Coronary artery (tissue), 2 donors: ENCODE results near the gene GPR176.

Experiments used
- DNase-seq: peaks from one replicate; pipeline ENCODE4 v3.0.0-alpha.2; 2017; ENCODE audit warnings: low spot score
- H3K27ac ChIP-seq, 2 donors: fragments of 200-600 bp; sonication (generic); one replicate each; pipeline ENCODE4 v1.5.1; 2016 to 2019
- H3K4me3 ChIP-seq: fragments of 200-600 bp; sonication (generic); 2 replicates; pipeline ENCODE4 v1.5.1; 2016; ENCODE audit warnings: mild to moderate bottlenecking, moderate library complexity
- TF ChIP-seq, protein P1 (sequence below): fragments of 200-600 bp; sonication (generic); IDR thresholded peaks from one replicate; pipeline ENCODE4 v1.5.1; 2019; ENCODE audit warnings: antibody characterized with exemption

GPR176 gene

DNA sequence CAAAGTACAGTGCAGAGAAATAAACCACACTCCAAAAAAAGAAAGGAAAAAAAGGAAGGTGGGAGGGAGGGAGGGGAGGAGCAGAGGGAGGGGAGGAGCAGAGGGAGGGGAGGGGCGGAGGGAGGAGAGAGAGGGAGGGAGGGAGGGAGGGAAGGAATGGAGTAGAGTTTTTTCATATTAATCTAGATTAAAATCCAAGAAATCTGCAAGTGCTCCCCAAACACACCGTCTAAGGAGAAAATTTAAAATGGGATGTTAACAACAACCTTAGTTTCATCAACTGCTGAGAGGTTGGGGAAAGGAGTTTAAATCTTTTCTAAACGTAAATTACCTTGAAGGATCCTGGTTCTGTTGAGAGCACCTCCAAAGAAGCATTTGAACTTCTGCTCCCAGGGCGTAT is 144.0 kb downstream of the GPR176 start:
- no peak overlapping the region for H3K27ac ChIP-seq
- no peak for DNase-seq
- no peak overlapping the region for H3K4me3 ChIP-seq
- TF ChIP-seq, protein P1, sequence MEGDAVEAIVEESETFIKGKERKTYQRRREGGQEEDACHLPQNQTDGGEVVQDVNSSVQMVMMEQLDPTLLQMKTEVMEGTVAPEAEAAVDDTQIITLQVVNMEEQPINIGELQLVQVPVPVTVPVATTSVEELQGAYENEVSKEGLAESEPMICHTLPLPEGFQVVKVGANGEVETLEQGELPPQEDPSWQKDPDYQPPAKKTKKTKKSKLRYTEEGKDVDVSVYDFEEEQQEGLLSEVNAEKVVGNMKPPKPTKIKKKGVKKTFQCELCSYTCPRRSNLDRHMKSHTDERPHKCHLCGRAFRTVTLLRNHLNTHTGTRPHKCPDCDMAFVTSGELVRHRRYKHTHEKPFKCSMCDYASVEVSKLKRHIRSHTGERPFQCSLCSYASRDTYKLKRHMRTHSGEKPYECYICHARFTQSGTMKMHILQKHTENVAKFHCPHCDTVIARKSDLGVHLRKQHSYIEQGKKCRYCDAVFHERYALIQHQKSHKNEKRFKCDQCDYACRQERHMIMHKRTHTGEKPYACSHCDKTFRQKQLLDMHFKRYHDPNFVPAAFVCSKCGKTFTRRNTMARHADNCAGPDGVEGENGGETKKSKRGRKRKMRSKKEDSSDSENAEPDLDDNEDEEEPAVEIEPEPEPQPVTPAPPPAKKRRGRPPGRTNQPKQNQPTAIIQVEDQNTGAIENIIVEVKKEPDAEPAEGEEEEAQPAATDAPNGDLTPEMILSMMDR: no peak

DNA sequence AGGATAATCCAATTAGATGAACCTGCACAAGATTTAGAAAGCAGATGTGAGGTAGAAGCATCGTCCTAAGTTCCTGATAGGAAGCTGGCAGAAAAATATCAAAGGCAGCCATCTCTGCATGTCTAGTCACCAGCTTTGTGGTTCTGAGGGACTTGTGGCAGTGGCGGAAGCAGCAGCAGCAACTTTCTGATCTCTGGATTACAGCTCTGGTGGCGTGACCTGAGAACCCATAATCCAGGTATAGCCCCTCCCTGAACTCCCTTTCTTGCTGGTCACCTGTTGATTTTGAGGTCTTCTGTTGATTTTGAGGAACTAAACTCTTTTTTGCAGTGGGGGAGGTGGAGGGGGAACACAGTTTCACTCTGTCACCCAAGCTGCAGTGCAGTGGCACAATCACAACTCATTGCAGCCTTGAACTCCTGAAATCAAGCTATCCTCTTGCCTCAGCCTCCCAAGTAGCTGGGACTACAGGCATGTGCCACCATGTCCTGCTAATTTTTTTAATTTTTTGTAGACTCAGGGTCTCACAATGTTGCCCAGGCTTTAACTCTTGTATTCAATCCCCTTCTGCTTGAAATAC is 145.3 kb downstream of the GPR176 start:
- DNase-seq: no peak
- TF ChIP-seq, protein P1: no peak
- no peak overlapping the region for H3K27ac ChIP-seq
- H3K4me3 ChIP-seq: no peak overlapping the region

DNA sequence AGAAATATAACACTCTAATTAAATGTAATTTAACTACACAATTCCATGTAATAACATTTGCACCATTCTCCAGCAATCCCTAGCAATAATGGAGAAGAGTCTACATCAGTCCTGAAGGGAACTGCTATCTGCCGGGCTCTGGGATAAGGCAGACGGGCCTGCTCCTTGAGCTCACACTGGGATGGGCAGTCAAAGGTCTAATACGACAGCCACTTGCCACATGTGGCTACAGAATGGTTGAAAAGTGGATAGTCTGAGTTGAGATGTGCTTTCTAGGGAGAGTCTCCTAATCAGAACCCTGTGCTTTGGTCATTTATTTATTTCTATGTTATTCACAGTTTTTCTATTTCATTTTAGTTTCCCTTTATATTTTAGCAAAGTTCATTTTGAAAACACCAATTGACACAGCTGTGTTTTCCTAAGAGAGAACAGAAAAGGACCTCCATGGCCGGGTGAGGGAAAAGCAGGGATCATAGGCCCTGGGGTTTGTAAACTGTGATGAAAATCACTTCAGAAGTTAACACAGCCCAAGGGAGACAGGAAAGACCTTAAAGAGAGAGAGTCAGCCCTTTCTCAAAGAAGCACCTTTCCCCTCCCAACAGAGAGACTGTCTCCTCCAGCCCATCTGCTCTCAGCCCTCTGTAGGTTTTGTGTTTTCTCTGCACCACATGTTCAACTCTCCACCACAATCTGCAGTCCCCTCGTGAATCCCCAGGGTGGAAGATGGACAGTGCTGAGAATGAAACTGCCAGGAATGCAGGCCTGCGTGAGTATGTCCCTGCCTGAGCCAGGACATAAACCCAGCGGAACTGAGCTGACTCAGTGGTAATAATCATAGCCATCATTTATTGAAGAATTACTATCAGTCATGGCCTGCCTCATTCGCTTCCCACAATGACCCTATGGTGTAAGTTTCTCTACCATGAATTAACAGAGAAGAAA is 149.0 kb downstream of the GPR176 start:
- TF ChIP-seq, protein P1: no peak
- Histone ChIP-seq H3K27ac (peak overlapping the region; percentile 24 to 48), H3K4me3 (peak overlapping the region; percentile 49)
- DNase-seq: no peak

DNA sequence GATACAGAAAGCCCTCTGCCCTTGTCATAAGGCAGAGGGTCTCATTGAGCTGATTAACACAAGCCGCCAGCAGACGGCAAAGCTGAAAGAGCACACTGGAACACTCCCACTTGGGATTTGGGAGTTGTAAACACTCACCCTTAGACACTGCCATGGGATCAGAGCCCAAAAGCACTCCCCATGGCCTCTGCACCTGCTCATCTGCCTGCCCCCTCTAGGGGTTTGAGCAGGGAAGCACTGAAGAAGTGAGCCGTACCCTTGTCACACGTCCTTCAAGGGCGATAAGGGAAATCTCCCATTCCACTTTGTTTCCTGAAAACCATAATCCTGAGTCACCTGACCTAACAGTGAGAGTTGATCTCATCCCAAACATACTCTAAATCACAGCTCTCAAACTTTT is 152.1 kb downstream of the GPR176 start:
- TF ChIP-seq, protein P1: no peak
- H3K27ac ChIP-seq: no peak overlapping the region
- DNase-seq: no peak
- H3K4me3 ChIP-seq: no peak overlapping the region

DNA sequence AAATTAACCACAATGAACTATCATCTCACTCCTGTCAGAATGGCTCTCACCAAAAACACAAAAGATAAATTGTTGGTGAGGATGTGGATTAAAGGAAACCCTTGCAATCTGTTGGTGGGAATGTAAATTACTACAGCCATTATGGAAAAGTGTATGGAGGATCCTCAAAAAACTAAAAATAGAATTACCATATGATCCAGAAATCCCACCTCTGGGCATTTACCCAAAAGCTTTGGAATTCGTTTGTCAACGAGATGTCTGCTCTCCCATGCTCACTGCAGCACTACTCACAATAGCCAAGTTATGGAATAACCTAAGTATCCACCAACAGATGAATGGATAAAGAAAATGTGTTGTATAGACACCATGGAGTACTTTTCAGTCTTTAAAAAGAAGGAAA is 159.1 kb downstream of the GPR176 start:
- TF ChIP-seq, protein P1: no peak
- H3K27ac ChIP-seq: no peak overlapping the region
- no peak for DNase-seq

DNA sequence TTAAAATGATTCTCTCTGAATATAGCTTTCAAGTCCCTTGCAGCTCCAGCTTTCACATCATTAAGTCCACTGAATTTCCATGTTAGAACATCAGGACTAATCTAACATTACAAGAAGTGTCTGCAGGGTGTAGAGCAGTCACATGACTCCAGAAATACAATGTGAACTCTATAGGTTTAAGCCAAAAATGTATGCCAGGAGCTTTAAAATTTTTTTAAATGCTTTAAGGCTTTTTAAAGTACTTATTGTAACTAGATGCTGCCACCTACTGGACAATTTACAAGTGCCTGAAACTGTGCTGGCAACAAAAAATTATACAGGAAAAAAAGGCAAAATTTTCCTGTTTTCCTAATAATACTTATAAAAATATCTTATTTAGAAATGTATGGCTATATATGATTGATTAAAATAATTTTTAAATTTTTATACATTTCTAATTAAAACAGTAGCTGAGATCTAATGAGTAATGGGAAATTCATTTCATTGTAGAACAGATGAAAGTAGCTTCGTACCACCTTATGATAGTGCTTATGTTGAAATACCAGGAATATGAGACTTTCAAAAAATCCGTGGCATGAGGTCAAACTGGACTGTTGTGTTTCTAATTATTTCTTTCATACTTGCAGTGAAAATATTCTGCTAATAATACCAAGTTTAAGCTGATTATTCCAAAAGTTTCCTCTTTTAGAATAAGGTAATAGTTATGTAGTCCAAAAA is 163.1 kb downstream of the GPR176 start:
- Histone ChIP-seq H3K27ac (no peak overlapping the region), H3K4me3 (no peak overlapping the region)
- TF ChIP-seq, protein P1: peak; percentile 68
- no peak for DNase-seq

More for the DNA sequence above, 159.1 kb downstream of the GPR176 start:
- H3K4me3 ChIP-seq: no peak overlapping the region
